Kidney epithelial cell (primary cell): Measurements from ENCODE around the gene PUS10. TPM values are rescaled to one million over a fixed set of nuclear protein-coding genes. Genes with fewer than 3 reads are reported as not detected.

Experiments used
- DNase-seq: peaks from one replicate; pipeline ENCODE4 v3.0.0-alpha.2; 2010; ENCODE audit warnings: low read depth
- H3K27me3 ChIP-seq: 2 replicates; pipeline ENCODE4 v1.6.0; 2011; ENCODE audit warnings: low read length; ENCODE audit not compliant: control insufficient read depth, insufficient read depth
- H3K36me3 ChIP-seq: 2 replicates; pipeline ENCODE4 v1.5.1; 2011; ENCODE audit warnings: low read length; ENCODE audit not compliant: control insufficient read depth, insufficient read depth
- H3K4me3 ChIP-seq: 2 replicates; pipeline ENCODE4 v1.5.1; 2011; ENCODE audit warnings: low read depth, mild to moderate bottlenecking, control low read depth, low read length
- CTCF ChIP-seq: IDR thresholded peaks from 2 replicates; pipeline ENCODE4 v1.5.1; 2011; ENCODE audit warnings: mild to moderate bottlenecking, moderate library complexity, low read length, control low read depth, inconsistent platforms; ENCODE audit not compliant: insufficient read depth, poor library complexity, severe bottlenecking
- total RNA-seq: library from RNA; depleted of rRNA; stranded (reverse); fragments of >200 nt; gene quantifications from 2 replicates; pipeline ENCODE4 v1.2.3, GENCODE V29; 2015

The PUS10 gene
- total RNA-seq, 1 donor from 2014 or later = 8.9 TPM

GRCh38 chr2:60962528-60962927 lies 55.5 kb downstream of the PUS10 start:
- DNase-seq = no peak
- Histone ChIP-seq H3K4me3 (no peak overlapping the region), H3K36me3 (no peaks in the 10 kb centered on the region), H3K27me3 (no peaks in the 10 kb centered on the region)
- TF ChIP-seq CTCF = no peak

GRCh38 chr2:60961457-60961856 lies 56.6 kb downstream of the PUS10 start:
- Histone ChIP-seq H3K36me3 (no peaks in the 10 kb centered on the region), H3K4me3 (no peak overlapping the region), H3K27me3 (no peaks in the 10 kb centered on the region)
- peak; percentile 42 for DNase-seq
- no peak for TF ChIP-seq CTCF

- H3K4me3 ChIP-seq = no peak overlapping the region
- no peaks in the 10 kb centered on the region for H3K36me3 ChIP-seq
- no peaks in the 10 kb centered on the region for H3K27me3 ChIP-seq
- no peak for TF ChIP-seq CTCF
- no peak for DNase-seq
Measured at GRCh38 chr2:60960706-60961105, 57.3 kb downstream of the PUS10 start.

GRCh38 chr2:60959501-60959900 lies 58.6 kb downstream of the PUS10 start:
- H3K4me3 ChIP-seq = no peak overlapping the region
- H3K27me3 ChIP-seq = no peaks in the 10 kb centered on the region
- no peak for TF ChIP-seq CTCF
- DNase-seq = no peak
- H3K36me3 ChIP-seq = no peaks in the 10 kb centered on the region

- peak; percentile 67 for DNase-seq
- TF ChIP-seq CTCF = no peak
- H3K36me3 ChIP-seq = no peaks in the 10 kb centered on the region
- no peaks in the 10 kb centered on the region for H3K27me3 ChIP-seq
- no peak overlapping the region for H3K4me3 ChIP-seq
Measured at GRCh38 chr2:60958800-60959199, 59.3 kb downstream of the PUS10 start.

GRCh38 chr2:60958361-60958760 lies 59.7 kb downstream of the PUS10 start:
- Histone ChIP-seq H3K36me3 (no peaks in the 10 kb centered on the region), H3K4me3 (no peak overlapping the region), H3K27me3 (no peaks in the 10 kb centered on the region)
- no peak for TF ChIP-seq CTCF
- no peak for DNase-seq
